Measurements from ENCODE around the gene ADGRL3.
"Not testable (repeated sequence)": the region's sequence is repeated elsewhere in the genome, so short reads cannot be mapped to it uniquely, and the experiment has no call there.

Gene ADGRL3

GRCh38 chr4:61933527-61933926 is 733.4 kb downstream of the ADGRL3 start:
- no peak for DNase-seq

- no peak for DNase-seq
These were observed 734.1 kb downstream of the ADGRL3 start for GRCh38 chr4:61934198-61934597.

- DNase-seq, result no peak
These were observed 738.2 kb downstream of the ADGRL3 start for GRCh38 chr4:61938250-61938846.

GRCh38 chr4:61950625-61951024 is 750.5 kb downstream of the ADGRL3 start:
- DNase-seq, result no peak

- DNase-seq, result no peak
These were observed 753.3 kb downstream of the ADGRL3 start for GRCh38 chr4:61953386-61953785.

GRCh38 chr4:61958591-61958990 is 758.5 kb downstream of the ADGRL3 start:
- DNase-seq, result no peak

GRCh38 chr4:61959087-61959486 is 759.0 kb downstream of the ADGRL3 start:
- no peak for DNase-seq

GRCh38 chr4:61984260-61984909 is 784.3 kb downstream of the ADGRL3 start:
- no peak for DNase-seq

- DNase-seq, result no peak
These were observed 785.3 kb downstream of the ADGRL3 start for GRCh38 chr4:61985426-61985825.

- DNase-seq, result not testable (repeated sequence)
These were observed 786.8 kb downstream of the ADGRL3 start for GRCh38 chr4:61986929-61987328.

GRCh38 chr4:61992351-61992750 is 792.2 kb downstream of the ADGRL3 start:
- no peak for DNase-seq

- DNase-seq, result no peak
These were observed 793.9 kb downstream of the ADGRL3 start for GRCh38 chr4:61994036-61994435.

GRCh38 chr4:61995717-61996340 is 795.7 kb downstream of the ADGRL3 start:
- no peak for DNase-seq

GRCh38 chr4:61996943-61997342 is 796.8 kb downstream of the ADGRL3 start:
- no peak for DNase-seq

- no peak for DNase-seq
These were observed 797.7 kb downstream of the ADGRL3 start for GRCh38 chr4:61997831-61998230.

- DNase-seq, result no peak
These were observed 803.6 kb downstream of the ADGRL3 start for GRCh38 chr4:62003695-62004094.

GRCh38 chr4:62004881-62005280 is 804.8 kb downstream of the ADGRL3 start:
- DNase-seq, result no peak

GRCh38 chr4:62006108-62006507 is 806.0 kb downstream of the ADGRL3 start:
- DNase-seq, result no peak

- no peak for DNase-seq
These were observed 815.1 kb downstream of the ADGRL3 start for GRCh38 chr4:62015043-62015739.

GRCh38 chr4:62018537-62018936 is 818.4 kb downstream of the ADGRL3 start:
- DNase-seq, result no peak

- DNase-seq, result no peak
These were observed 823.5 kb downstream of the ADGRL3 start for GRCh38 chr4:62023633-62024032.

- no peak for DNase-seq
These were observed 828.6 kb downstream of the ADGRL3 start for GRCh38 chr4:62028745-62029144.

GRCh38 chr4:62030958-62031357 is 830.8 kb downstream of the ADGRL3 start:
- no peak for DNase-seq

GRCh38 chr4:62037571-62037970 is 837.4 kb downstream of the ADGRL3 start:
- DNase-seq, result no peak
